Endodermal cell (in vitro differentiated cells): ENCODE results near the gene ZBTB39. TPM values are rescaled to one million over a fixed set of nuclear protein-coding genes. Genes with fewer than 3 reads are reported as not detected.

ENCODE experiments used
- DNase-seq: peaks from one replicate; pipeline ENCODE4 v3.0.0-alpha.2; 2017
- H3K27ac ChIP-seq: 2 replicates; pipeline ENCODE4 v1.5.1; 2013; ENCODE audit warnings: mild to moderate bottlenecking, low read depth, low read length, moderate library complexity
- H3K27me3 ChIP-seq: 2 replicates; pipeline ENCODE4 v1.6.1; 2013; ENCODE audit warnings: mild to moderate bottlenecking, low read length, moderate library complexity; ENCODE audit not compliant: insufficient read depth, control insufficient read depth, poor library complexity, severe bottlenecking
- H3K36me3 ChIP-seq: 2 replicates; pipeline ENCODE4 v1.7.0; 2013; ENCODE audit warnings: mild to moderate bottlenecking, low read length, moderate library complexity; ENCODE audit not compliant: control insufficient read depth, insufficient read depth
- H3K4me1 ChIP-seq: one replicate; pipeline ENCODE4 v1.7.0; 2013; ENCODE audit warnings: low read length; ENCODE audit not compliant: control insufficient read depth, insufficient read depth
- H3K4me3 ChIP-seq: 2 replicates; pipeline ENCODE4 v1.5.1; 2013; ENCODE audit warnings: mild to moderate bottlenecking, low read length, moderate library complexity
- H3K9ac ChIP-seq: 2 replicates; pipeline ENCODE4 v1.6.1; 2013; ENCODE audit warnings: mild to moderate bottlenecking, low read length, moderate library complexity; ENCODE audit not compliant: poor library complexity, severe bottlenecking; ENCODE audit errors: extremely low read depth
- H3K9me3 ChIP-seq: 2 replicates; pipeline ENCODE4 v1.6.1; 2013; ENCODE audit warnings: mild to moderate bottlenecking, low read length, moderate library complexity; ENCODE audit not compliant: control insufficient read depth
- H3K27ac Mint-ChIP-seq: 2 replicates; pipeline ENCODE4 v1.8.0; 2020; ENCODE audit warnings: mixed read lengths
- H3K27me3 Mint-ChIP-seq: 2 replicates; pipeline ENCODE4 v1.8.0; 2021; ENCODE audit warnings: mild to moderate bottlenecking, mixed read lengths; ENCODE audit not compliant: insufficient read depth
- H3K36me3 Mint-ChIP-seq: 2 replicates; pipeline ENCODE4 v1.8.0; 2020; ENCODE audit warnings: low read depth, mixed read lengths
- H3K4me1 Mint-ChIP-seq: 2 replicates; pipeline ENCODE4 v1.8.0; 2020; ENCODE audit warnings: mixed read lengths
- H3K4me3 Mint-ChIP-seq: 2 replicates; pipeline ENCODE4 v1.8.0; 2020; ENCODE audit warnings: mild to moderate bottlenecking, moderate library complexity, mixed read lengths
- H3K9me3 Mint-ChIP-seq: 2 replicates; pipeline ENCODE4 v1.8.0; 2020; ENCODE audit warnings: mild to moderate bottlenecking, mixed read lengths
- CTCF ChIP-seq: fragments of 200-600 bp; sonication (generic); conservative IDR thresholded peaks from 2 replicates; pipeline ENCODE4 v1.5.0; 2021; ENCODE audit warnings: antibody characterized with exemption, mild to moderate bottlenecking
- WGBS, 2 experiments: methylation state at CpG; one replicate each; pipeline versions ENCODE4 v1.1.5 to v1.1.7; 2013; ENCODE audit warnings: missing lambda C conversion rate in 2 of 2, mixed read lengths in 1 of 2; ENCODE audit not compliant: insufficient coverage in 1 of 2, insufficient read length in 1 of 2; 5-methylcytosine and 5-hydroxymethylcytosine counted together
- total RNA-seq, 2 donors: library from RNA; stranded (reverse); fragmentation: NEBNext Ultra II Directional in 1 of 2; extraction: Animal tissue kit (Norgen Biotek cat#: 25700) in 1 of 2; gene quantifications; 2 replicates in 1 of 2; 3 replicates in 1 of 2; pipeline ENCODE4 v1.2.1, GENCODE V29; 2021

The ZBTB39 gene
- total RNA-seq, 2 donors from 2014 or later, result 22.1 to 25.7 TPM

- Histone ChIP-seq H3K4me1 (no peaks in the 10 kb centered on the region), H3K36me3 (no peaks in the 10 kb centered on the region), H3K27ac (no peak overlapping the region), H3K4me3 (no peak overlapping the region), H3K9me3 (no peaks in the 10 kb centered on the region), H3K9ac (no peak overlapping the region), H3K27me3 (peaks cover 12% of the 10 kb centered on the region)
- Mint-ChIP-seq H3K9me3 (no peaks in the 10 kb centered on the region), H3K36me3 (no peaks in the 10 kb centered on the region), H3K4me3 (no peak overlapping the region), H3K4me1 (peaks cover 12% of the 10 kb centered on the region), H3K27me3 (peaks cover 6% of the 10 kb centered on the region), H3K27ac (no peak overlapping the region)
- no peak for DNase-seq
- 78 to 85% methylated on average over 4 of the region's 4 CpGs for WGBS, 2 experiments
- no peak for TF ChIP-seq CTCF
Observed at GRCh38 chr12:57010627-57011247, 4.4 kb upstream of the ZBTB39 start.

GRCh38 chr12:57009949-57010626, 3.7 kb upstream of the ZBTB39 start:
- Histone ChIP-seq H3K4me1 (no peaks in the 10 kb centered on the region), H3K4me3 (no peak overlapping the region), H3K9ac (no peak overlapping the region), H3K36me3 (no peaks in the 10 kb centered on the region), H3K27me3 (peaks cover 12% of the 10 kb centered on the region), H3K9me3 (no peaks in the 10 kb centered on the region), H3K27ac (no peak overlapping the region)
- 90% methylated on average over 5 of the region's 5 CpGs; no CpG with 5 or more reads in 1 of the 2 experiments for WGBS, 2 experiments
- no peak for TF ChIP-seq CTCF
- H3K4me3 Mint-ChIP-seq, result no peak overlapping the region
- no peaks in the 10 kb centered on the region for H3K9me3 Mint-ChIP-seq
- H3K4me1 Mint-ChIP-seq, result peaks cover 18% of the 10 kb centered on the region
- H3K36me3 Mint-ChIP-seq, result no peaks in the 10 kb centered on the region
- H3K27ac Mint-ChIP-seq, result no peak overlapping the region
- no peak for DNase-seq
- H3K27me3 Mint-ChIP-seq, result peaks cover 6% of the 10 kb centered on the region

- Histone ChIP-seq H3K27me3 (no peaks in the 10 kb centered on the region), H3K9me3 (no peaks in the 10 kb centered on the region), H3K4me1 (no peaks in the 10 kb centered on the region), H3K36me3 (peaks cover 17% of the 10 kb centered on the region), H3K4me3 (no peak overlapping the region), H3K27ac (no peak overlapping the region), H3K9ac (no peak overlapping the region)
- H3K4me1 Mint-ChIP-seq, result peaks cover 22% of the 10 kb centered on the region
- H3K36me3 Mint-ChIP-seq, result peaks cover 12% of the 10 kb centered on the region
- no peak overlapping the region for H3K4me3 Mint-ChIP-seq
- H3K27me3 Mint-ChIP-seq, result no peaks in the 10 kb centered on the region
- no peaks in the 10 kb centered on the region for H3K9me3 Mint-ChIP-seq
- TF ChIP-seq CTCF, result peak; percentile 70
- no peak for DNase-seq
- no peak overlapping the region for H3K27ac Mint-ChIP-seq
Observed at GRCh38 chr12:57008178-57008577, 1.8 kb upstream of the ZBTB39 start.
